T-helper 17 cell (primary cell): Measurements from ENCODE around the gene EXTL1. TPM values are rescaled to one million over a fixed set of nuclear protein-coding genes. Genes with fewer than 3 reads are reported as not detected.
"Not testable (repeated sequence)": the region's sequence is repeated elsewhere in the genome, so short reads cannot be mapped to it uniquely, and the experiment has no call there.

ENCODE experiments used
- ATAC-seq: fragments of 150-1000 bp; cut with Tn5 transposase; 2 replicates; pipeline ENCODE4 v1.10.0; 2021; ENCODE audit warnings: mild to moderate bottlenecking, moderate library complexity
- DNase-seq, 3 donors: peaks; one replicate each; pipeline versions ENCODE4 v3.0.0 to v3.0.0-alpha.2; 2020 to 2021
- H3K9me3 ChIP-seq: one replicate; pipeline ENCODE4 v1.7.0; 2013; ENCODE audit warnings: low read length, mild to moderate bottlenecking; ENCODE audit not compliant: control insufficient read depth, poor library complexity, severe bottlenecking
- H3K27ac Mint-ChIP-seq: one replicate; pipeline ENCODE4 v1.8.0; 2022; ENCODE audit warnings: mild to moderate bottlenecking, moderate library complexity, mixed read lengths
- H3K27me3 Mint-ChIP-seq: one replicate; pipeline ENCODE4 v1.8.0; 2022; ENCODE audit warnings: mixed read lengths
- H3K36me3 Mint-ChIP-seq: one replicate; pipeline ENCODE4 v1.8.0; 2022; ENCODE audit warnings: low read depth, mixed read lengths
- H3K4me1 Mint-ChIP-seq: one replicate; pipeline ENCODE4 v1.8.0; 2022; ENCODE audit warnings: mild to moderate bottlenecking, mixed read lengths
- H3K4me3 Mint-ChIP-seq: one replicate; pipeline ENCODE4 v1.8.0; 2022; ENCODE audit warnings: mild to moderate bottlenecking, moderate library complexity, mixed read lengths
- total RNA-seq, 4 donors: library from RNA in 2 of 4; stranded (reverse) in 2 of 4; gene quantifications; one replicate each; pipeline ENCODE4 v1.2.3 and lab custom pipeline; 2022 to 2026

The EXTL1 gene, protein sequence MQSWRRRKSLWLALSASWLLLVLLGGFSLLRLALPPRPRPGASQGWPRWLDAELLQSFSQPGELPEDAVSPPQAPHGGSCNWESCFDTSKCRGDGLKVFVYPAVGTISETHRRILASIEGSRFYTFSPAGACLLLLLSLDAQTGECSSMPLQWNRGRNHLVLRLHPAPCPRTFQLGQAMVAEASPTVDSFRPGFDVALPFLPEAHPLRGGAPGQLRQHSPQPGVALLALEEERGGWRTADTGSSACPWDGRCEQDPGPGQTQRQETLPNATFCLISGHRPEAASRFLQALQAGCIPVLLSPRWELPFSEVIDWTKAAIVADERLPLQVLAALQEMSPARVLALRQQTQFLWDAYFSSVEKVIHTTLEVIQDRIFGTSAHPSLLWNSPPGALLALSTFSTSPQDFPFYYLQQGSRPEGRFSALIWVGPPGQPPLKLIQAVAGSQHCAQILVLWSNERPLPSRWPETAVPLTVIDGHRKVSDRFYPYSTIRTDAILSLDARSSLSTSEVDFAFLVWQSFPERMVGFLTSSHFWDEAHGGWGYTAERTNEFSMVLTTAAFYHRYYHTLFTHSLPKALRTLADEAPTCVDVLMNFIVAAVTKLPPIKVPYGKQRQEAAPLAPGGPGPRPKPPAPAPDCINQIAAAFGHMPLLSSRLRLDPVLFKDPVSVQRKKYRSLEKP
- total RNA-seq (not detected), total RNA-seq (lab: John Stamatoyannopoulos, UW) (0 to 0.15 reads per million in 2 donors)

GRCh38 chr1:26021647-26022403 lies at the start of gene EXTL1:
TSS of gene EXTL1 (plus strand) at chr1:26021775. CDS start at chr1:26022647, 872 bp downstream.
- H3K27ac Mint-ChIP-seq, result no peak within 1 kb of the TSS

DNA sequence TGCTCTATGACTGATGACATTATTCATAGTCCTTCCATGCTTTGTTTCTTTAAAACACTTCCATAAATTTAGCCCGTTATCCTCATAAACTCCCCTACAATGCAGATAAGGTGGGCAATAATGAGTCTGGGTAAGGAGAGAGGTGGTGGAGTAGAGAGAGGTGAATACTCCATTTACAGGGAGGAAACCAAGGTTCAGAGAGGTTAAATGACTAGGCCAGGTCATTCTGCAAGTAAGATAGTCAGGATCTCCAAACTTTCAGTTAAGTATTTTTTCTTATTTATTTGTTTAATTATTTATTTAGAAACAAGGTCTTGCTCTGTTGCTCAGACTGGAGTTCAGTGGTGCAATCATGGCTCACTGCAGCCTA lies 49.8 kb upstream of the EXTL1 start:
- no peak for DNase-seq
- no peaks in the 10 kb centered on the region for H3K9me3 ChIP-seq
- peaks cover 39% of the 10 kb centered on the region for H3K4me1 Mint-ChIP-seq
- no peak for ATAC-seq
- no peaks in the 10 kb centered on the region for H3K27me3 Mint-ChIP-seq
- H3K36me3 Mint-ChIP-seq, result peaks cover 18% of the 10 kb centered on the region
- peak overlapping the region; percentile 71 for H3K4me3 Mint-ChIP-seq
- peak overlapping the region; percentile 81 for H3K27ac Mint-ChIP-seq

More at GRCh38 chr1:26021647-26022403, at the start of gene EXTL1:
- DNase-seq (no peak), ATAC-seq (no peak)
- H3K4me1 Mint-ChIP-seq, result peaks cover 1% of the 10 kb centered on the region
- H3K27me3 Mint-ChIP-seq, result peaks cover 9% of the 10 kb centered on the region
- H3K9me3 ChIP-seq, result no peaks in the 10 kb centered on the region
- H3K36me3 Mint-ChIP-seq, result no peaks in the 10 kb centered on the region
- H3K4me3 Mint-ChIP-seq, result no peak within 1 kb of the TSS

- ATAC-seq, result no peak
- H3K9me3 ChIP-seq, result no peaks in the 10 kb centered on the region
- Mint-ChIP-seq H3K4me3 (no peak overlapping the region), H3K4me1 (peaks cover 34% of the 10 kb centered on the region), H3K27me3 (no peaks in the 10 kb centered on the region), H3K36me3 (peaks cover 12% of the 10 kb centered on the region), H3K27ac (no peak overlapping the region)
- no peak for DNase-seq
Measured at GRCh38 chr1:25973610-25974321, 47.8 kb upstream of the EXTL1 start.

DNA sequence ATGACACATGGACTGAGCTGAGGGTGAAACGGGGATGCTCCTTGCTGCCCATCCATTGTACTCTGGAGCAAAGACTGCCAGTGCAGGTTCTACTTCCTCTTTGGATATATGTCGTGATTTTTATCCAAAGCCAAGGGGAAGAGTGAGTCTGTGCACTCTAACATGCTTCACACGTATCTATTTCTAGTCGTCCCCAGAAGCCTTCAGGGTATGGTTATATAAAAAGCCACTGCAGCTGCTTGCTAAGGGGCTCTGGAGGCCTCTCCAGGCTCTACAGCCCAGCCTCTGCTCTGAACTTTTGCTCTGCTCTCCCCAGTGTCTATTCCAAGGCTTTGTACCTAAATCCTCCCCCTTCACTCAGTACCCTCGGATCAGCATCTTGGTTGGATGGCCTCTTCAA lies 43.8 kb upstream of the EXTL1 start:
- H3K36me3 Mint-ChIP-seq, result peaks cover 15% of the 10 kb centered on the region

GRCh38 chr1:25978403-25978802 lies 43.2 kb upstream of the EXTL1 start:
- H3K9me3 ChIP-seq, result no peaks in the 10 kb centered on the region
- DNase-seq, result no peak
- no peak overlapping the region for H3K4me3 Mint-ChIP-seq
- peaks cover 6% of the 10 kb centered on the region for H3K4me1 Mint-ChIP-seq
- peaks cover 15% of the 10 kb centered on the region for H3K36me3 Mint-ChIP-seq
- no peaks in the 10 kb centered on the region for H3K27me3 Mint-ChIP-seq
- ATAC-seq, result no peak
- no peak overlapping the region for H3K27ac Mint-ChIP-seq

More for the DNA sequence above, 43.8 kb upstream of the EXTL1 start:
- H3K27ac Mint-ChIP-seq, result no peak overlapping the region
- H3K4me3 Mint-ChIP-seq, result no peak overlapping the region
- DNase-seq, result no peak
- no peaks in the 10 kb centered on the region for H3K9me3 ChIP-seq
- H3K27me3 Mint-ChIP-seq, result no peaks in the 10 kb centered on the region
- H3K4me1 Mint-ChIP-seq, result peaks cover 7% of the 10 kb centered on the region
- ATAC-seq, result no peak

- Mint-ChIP-seq H3K4me1 (peaks cover 3% of the 10 kb centered on the region), H3K36me3 (peaks cover 15% of the 10 kb centered on the region), H3K27ac (no peak overlapping the region), H3K4me3 (no peak overlapping the region), H3K27me3 (no peaks in the 10 kb centered on the region)
- DNase-seq (no peak), ATAC-seq (no peak)
- H3K9me3 ChIP-seq, result no peaks in the 10 kb centered on the region
Measured at GRCh38 chr1:25979210-25979609, 42.4 kb upstream of the EXTL1 start.

DNA sequence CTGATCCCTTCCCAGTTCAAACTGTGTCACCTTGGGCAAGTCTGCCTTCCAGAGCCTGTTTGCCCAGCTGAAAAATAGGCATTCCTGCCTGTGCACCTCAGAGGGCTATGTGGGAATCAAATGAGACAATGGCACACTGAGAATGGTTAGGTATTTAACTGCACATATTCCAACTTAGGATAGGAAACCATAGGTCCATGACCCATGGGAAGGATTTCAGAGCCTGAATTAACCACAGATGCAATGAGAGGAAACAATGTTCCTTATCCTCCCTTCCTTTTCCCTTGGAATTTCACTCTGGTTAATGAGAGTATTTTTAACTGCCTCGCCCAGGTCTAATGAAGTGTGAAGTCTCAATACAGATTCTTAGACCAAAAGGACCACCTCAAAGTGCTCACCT lies 36.4 kb upstream of the EXTL1 start:
- no peak for DNase-seq
- Mint-ChIP-seq H3K4me3 (no peak overlapping the region), H3K36me3 (peaks cover 9% of the 10 kb centered on the region), H3K27me3 (no peaks in the 10 kb centered on the region), H3K27ac (no peak overlapping the region), H3K4me1 (peaks cover 9% of the 10 kb centered on the region)
- no peaks in the 10 kb centered on the region for H3K9me3 ChIP-seq
- ATAC-seq, result no peak

- no peak for ATAC-seq
- Mint-ChIP-seq H3K27ac (peak overlapping the region; percentile 4), H3K4me1 (peaks cover 14% of the 10 kb centered on the region), H3K27me3 (no peaks in the 10 kb centered on the region), H3K36me3 (peaks cover 9% of the 10 kb centered on the region), H3K4me3 (no peak overlapping the region)
- H3K9me3 ChIP-seq, result no peaks in the 10 kb centered on the region
- no peak for DNase-seq
Measured at GRCh38 chr1:25985670-25986069, 35.9 kb upstream of the EXTL1 start.

GRCh38 chr1:25986773-25987172 lies 34.8 kb upstream of the EXTL1 start:
- not testable (repeated sequence) for H3K27me3 Mint-ChIP-seq, ATAC-seq, H3K4me3 Mint-ChIP-seq, H3K36me3 Mint-ChIP-seq, H3K9me3 ChIP-seq, H3K27ac Mint-ChIP-seq, DNase-seq
- H3K4me1 Mint-ChIP-seq, result peaks cover 18% of the 10 kb centered on the region

DNA sequence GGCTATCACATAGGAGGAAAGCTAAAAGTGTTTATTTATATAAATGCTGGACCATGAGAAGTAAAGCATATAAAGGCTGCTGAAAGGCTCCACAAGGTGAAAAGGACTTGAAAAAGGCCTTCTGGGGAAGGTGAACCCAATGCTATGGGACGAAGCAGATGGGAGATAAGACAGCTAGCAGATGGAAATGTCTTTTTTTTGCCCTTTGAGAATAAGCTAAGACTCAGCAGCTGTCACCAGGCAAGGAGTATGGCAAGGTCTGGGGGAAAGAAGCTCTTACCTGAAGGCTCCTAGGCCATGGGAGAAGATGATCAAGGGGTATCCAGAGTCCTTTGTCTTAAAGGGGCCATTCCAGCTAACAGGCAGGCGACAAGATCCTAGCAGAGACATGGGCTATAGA lies 33.6 kb upstream of the EXTL1 start:
- Mint-ChIP-seq H3K4me3 (no peak overlapping the region), H3K27ac (no peak overlapping the region), H3K4me1 (peaks cover 24% of the 10 kb centered on the region), H3K36me3 (peaks cover 5% of the 10 kb centered on the region), H3K27me3 (no peaks in the 10 kb centered on the region)
- H3K9me3 ChIP-seq, result no peaks in the 10 kb centered on the region
- ATAC-seq (no peak), DNase-seq (no peak)

GRCh38 chr1:25989440-25990234 lies 31.9 kb upstream of the EXTL1 start:
- H3K4me1 Mint-ChIP-seq, result peaks cover 27% of the 10 kb centered on the region
- ATAC-seq, result no peak

DNA sequence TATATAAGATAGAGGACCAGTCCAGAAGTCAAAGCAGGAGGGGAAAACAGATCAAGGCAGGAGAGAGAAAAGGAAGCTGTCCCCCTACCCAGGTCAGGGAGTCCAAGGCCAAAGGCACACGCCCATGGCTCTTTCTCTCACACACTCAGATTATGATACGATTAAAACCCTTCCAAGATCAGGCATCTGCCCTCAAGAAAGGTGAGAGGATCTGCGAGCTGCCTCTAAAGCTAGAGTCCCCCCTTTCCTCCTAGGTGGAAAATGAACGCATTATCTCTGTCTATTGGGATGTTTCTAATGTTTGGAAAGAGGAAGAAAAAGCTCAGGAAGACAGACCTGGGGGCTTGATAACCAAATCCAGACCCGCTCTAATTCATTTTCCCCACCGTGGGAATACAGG lies 31.3 kb upstream of the EXTL1 start:
- H3K27ac Mint-ChIP-seq, result peak overlapping the region; percentile 88
- no peaks in the 10 kb centered on the region for H3K27me3 Mint-ChIP-seq
- ATAC-seq, result peak; percentile 12
- no peak for DNase-seq
- peak overlapping the region; percentile 93 for H3K4me3 Mint-ChIP-seq
- peaks cover 27% of the 10 kb centered on the region for H3K4me1 Mint-ChIP-seq
- H3K36me3 Mint-ChIP-seq, result peaks cover 5% of the 10 kb centered on the region
- no peaks in the 10 kb centered on the region for H3K9me3 ChIP-seq

More at GRCh38 chr1:25989440-25990234, 31.9 kb upstream of the EXTL1 start:
- Mint-ChIP-seq H3K36me3 (peaks cover 5% of the 10 kb centered on the region), H3K27ac (peak overlapping the region; percentile 88), H3K27me3 (no peaks in the 10 kb centered on the region), H3K4me3 (peak overlapping the region; percentile 81)
- DNase-seq, result no peak
- H3K9me3 ChIP-seq, result no peaks in the 10 kb centered on the region
